Hematopoietic multipotent progenitor cell (in vitro differentiated cells): Measurements from ENCODE around the gene PTGIS. TPM values are rescaled to one million over a fixed set of nuclear protein-coding genes. Genes with fewer than 3 reads are reported as not detected.

ENCODE experiments used
- DNase-seq, 3 donors: peaks; one replicate each; pipeline ENCODE4 v3.0.0-alpha.2; 2011 to 2015; ENCODE audit warnings: low read depth in 2 of 3, low spot score in 2 of 3
- total RNA-seq: library from RNA; depleted of rRNA; stranded (reverse); fragments of >200 nt; gene quantifications from one replicate; pipeline ENCODE4 v1.2.3, GENCODE V29; 2012

PTGIS gene
- total RNA-seq, 1 donor, result not detected

DNA sequence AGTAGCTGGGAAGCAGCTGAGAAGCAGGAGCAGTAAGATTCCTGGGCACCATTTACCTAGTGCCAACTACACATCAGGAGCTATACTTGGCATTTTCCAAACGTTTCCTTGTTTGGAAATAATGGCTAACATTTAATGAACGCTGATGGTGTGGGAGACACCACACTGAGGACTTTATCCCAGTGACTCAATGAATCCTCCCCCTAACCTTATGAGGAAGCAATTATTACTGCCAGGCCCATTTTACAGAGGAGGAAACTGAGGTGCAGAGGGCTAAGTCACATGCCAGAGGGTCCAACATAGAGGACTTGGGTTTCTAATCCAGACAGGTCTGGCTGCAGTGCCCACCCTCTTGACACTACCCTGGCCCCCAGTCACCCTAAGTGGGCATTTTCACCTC, 6.1 kb downstream of the PTGIS start:
- DNase-seq, result no peak

DNA sequence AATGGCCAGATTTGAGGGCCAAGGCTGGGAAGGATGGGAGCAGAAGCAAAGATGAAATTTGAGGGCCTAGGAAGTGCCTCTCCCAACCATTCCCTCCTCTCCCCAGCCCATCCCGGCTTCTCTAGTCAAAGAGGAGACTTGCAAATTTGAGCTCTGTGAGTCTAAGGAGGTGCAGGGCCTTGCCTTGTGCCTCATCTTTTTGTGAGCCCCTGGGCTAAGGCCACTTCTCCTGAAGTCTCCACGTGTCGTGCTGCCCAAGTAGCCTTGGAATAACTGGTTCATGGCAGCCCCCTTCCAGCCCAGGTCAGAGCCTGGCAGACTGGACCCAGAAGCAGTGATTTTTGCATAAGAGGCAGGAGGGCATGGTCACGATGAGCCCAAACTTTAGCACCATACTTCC, 6.7 kb downstream of the PTGIS start:
- no peak for DNase-seq

DNA sequence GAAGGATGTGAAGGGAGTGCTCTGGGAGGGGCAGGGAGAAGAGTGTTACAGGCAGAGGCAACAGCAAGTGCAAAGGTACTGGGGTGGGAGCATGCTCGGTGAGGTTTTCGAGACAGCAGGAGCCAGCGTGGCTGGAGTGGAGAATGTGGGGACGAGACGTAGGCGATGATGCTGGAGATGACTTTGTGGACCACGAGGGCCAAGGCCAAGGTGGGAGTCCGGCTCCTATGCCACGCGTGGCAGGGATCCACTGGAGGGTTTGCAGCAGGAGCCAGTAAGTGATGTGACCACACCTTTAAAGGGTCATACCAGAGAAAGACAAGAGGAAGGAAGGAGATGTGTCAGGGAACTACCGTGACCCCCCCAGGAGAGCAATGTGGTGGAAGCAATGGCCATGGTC, 7.3 kb downstream of the PTGIS start:
- DNase-seq, result no peak

DNA sequence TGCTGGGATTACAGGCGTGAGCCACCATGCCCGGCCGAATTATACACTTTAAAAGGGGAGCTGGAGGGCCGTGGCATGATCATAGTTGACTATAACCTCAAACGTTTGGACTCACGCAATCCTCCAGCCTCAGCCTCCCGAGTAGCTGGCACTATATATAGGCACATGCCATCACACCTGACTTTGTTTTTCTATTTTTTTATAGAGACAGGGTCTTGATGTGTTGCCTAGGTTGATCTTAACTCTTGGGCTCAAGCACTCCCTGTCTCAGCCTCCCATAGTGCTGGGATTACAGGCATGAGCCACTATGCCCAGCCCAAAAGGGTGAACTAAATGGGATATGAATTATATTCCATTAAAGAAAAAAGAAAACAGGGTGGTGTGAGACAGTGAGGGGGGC, 7.8 kb downstream of the PTGIS start:
- DNase-seq, result no peak

DNA sequence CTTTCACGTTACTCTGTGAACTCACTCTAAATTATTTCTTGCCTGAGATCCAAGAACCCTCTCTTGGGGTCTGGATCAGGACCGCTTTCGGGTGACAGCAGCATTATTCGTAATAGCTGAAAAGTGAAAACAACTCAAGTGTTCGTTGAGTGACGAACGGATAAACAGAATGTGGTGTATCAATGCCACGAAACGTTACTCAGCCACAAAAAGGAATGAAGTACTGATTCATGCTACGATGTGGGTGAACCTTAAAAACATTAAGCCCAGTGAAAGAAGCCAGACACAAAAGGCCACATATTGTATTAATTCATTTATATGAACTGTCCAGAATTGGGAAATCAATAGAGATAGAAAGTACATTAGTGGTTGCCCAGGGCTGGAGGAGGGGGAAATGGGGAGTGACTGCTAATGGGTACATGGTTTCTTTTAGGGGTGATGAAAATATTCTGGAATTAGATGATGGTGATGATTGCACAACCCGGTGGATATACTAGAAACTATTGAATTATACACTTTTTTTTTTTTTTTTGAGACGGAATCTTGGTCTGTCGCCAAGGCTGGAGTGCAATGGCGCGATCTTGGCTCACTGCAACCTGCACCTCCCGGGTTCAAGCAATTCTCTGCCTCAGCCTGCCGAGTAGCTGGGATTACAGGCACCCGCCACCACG, 8.4 kb downstream of the PTGIS start:
- DNase-seq, result no peak

DNA sequence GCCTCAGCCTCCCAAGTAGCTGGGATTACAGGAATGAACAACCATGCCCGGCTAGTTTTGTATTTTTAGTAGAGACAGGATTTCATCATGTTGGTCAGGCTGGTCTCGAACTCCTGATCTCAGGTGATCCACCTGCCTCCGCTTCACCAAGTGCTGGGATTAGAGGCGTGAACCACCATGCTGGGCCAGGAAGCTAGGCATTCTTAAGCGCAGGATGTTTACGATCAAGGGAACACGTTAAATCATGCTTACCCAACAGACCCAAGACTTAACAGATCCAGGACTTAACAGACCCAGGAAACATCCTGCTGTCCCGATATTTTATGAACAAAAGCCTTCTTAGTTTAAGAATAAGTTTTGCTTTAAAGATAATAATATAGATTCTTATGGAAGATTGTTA, 9.1 kb downstream of the PTGIS start:
- DNase-seq, result no peak

DNA sequence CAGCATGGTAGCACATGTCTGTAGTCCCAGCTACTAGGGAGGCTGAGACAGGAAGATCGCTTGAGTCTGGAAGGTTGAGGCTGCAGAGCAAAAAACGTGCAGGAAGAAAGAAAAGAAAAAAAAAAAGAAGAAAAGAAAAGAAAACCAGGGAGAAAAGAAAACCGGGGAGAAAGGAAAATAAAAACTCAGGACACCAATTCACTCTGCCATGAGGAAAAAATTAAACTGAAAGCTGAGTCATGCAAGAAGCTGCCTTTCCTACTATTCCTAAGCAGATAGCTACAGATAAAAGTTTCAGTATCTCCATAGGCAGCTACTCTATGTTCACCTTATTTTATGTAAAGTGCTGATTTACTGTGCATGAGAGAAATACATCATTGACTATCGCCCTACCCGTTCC, 10.5 kb downstream of the PTGIS start:
- no peak for DNase-seq

DNA sequence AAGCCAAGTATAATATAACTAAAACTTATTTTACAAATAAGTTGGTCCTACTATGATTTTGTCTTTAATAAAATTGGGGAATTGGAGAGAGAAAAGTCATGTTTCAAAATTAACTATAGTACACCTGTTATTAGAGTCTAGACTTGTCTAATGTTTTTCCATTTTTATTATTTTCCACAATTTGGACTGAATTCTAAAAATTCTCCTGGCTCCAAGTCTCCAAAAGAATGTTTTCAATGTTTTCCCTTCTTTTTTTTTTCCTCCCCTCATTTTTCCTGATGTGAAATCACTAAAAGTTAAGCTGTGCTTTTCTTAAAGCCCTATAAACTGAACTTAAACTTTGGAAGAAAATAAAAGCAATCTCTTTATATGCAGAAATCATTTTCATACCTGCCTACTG, 11.3 kb downstream of the PTGIS start:
- no peak for DNase-seq

DNA sequence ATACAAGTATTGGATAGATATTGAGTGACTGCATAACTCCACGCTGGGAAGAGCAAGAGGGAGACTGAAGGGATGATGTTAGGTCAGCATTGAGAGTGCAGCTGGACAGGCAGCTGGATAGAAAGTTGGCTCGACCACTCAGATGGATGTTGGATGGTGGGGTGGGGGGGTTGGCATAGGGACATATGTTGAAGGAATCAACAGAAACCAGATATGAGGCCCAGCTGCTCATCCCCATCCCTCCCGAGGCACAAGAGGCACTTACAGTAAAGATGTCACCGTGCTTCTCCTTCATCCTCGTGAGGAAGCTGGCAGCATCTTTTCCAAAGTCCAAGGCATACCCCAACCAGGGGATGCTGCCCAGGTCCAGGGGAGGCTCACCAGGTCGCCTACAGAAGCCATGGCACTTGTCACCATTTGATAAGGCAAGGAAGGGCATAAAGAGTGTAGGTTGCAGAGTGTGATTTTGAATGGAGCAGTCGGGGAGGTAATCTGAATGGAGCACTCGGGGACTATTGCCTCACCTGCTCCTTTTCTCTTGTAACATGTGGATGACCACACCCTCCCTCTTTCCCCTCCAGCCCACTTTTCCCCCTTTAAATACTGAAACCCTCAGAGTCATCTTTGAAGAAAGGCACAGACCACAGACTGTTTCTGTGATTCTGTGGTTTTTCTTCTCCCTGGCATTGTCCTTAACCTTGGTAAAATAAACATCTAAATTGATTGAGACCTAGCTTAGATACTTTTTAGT, 18.0 kb downstream of the PTGIS start:
- no peak for DNase-seq

DNA sequence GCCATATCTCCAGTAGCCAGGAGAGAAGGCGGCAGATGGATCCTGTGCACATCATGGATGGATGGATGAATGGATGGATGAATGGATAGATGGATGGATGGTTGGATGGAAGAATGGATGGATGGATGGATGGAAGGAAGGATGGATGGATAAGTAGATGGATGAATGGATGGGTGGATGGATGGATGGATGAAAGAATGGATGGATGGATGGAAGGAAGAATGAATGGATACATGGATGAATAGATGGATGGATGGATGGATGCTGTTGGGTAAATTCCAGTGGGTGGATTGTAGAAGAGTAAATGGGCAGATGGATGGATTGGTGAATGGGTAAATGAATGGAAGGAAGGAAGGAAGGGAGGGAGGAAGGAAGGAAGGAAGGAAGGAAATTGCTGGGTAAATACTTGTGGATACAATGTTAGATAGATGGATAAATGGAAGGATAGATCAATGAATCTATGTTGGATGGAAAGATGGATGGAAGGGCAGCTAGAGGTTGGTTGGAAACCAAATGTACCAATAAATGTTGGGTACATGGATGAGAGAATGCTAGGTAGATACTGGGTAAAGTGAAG, 19.5 kb downstream of the PTGIS start:
- DNase-seq, result no peak

DNA sequence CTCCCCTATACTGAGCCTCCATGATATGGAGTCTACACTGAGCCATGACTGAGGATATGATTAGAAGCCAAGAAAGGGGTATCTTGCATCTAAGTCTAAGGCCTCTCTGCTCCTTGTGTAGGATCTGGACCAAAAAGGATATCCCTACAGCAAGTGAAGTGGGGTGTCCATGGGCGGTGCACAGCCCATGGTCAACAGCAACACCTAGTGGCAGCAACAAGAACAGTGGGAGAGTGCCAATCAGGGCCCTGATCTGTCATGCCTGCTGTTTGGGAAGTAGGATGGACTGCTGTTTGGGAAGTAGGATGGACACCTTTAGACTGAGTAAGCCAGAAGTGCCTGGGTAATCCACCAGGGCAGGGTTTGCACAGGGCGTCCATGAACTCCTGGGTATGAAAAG, 22.4 kb downstream of the PTGIS start:
- no peak for DNase-seq

DNA sequence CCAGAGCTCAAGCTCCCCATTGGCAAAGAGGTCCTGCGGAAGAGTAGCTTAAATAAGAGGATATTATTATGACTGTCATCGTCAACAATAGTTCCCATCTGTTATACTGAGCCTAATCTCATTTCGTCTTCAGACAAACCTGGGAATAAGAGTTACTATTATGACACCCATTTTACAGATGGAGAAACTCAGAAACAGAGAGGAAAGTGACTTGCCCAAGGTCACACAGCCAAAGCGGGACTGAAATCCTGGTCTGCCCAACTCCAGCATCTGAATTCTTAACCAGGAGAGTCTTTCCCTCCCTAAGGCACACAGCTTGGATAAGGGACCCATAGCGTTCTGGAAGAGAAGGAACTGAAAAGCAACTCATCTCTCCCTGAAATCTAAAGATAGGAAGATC, 23.4 kb downstream of the PTGIS start:
- no peak for DNase-seq

DNA sequence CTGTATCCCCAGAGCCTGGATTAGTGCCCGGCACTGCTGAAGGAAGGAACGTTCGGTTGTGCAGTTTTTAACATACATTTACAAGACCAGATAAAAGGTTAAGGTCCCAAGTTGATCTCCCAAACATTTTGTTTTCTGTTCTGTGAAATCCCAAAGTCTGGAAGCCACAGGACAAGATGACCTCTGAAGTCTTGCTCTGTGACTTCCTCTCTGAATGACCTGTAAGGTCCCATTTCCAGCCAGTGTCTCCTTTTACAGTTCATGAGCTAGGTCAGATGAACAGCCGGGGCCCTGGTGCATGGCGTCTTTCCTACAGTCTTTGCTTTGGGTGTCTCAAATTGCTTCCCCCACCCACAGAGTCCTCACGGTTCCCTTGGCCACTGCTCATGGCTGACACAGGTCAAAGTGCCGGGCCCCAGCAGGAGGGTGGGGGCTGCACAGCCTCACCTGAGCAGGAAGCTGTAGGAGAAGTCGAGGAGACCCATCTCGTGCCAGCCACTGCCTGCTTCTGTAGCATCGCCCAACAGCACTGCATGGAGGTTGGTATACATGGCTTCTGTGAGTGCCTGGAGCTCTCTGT, 24.0 kb downstream of the PTGIS start:
- no peak for DNase-seq

DNA sequence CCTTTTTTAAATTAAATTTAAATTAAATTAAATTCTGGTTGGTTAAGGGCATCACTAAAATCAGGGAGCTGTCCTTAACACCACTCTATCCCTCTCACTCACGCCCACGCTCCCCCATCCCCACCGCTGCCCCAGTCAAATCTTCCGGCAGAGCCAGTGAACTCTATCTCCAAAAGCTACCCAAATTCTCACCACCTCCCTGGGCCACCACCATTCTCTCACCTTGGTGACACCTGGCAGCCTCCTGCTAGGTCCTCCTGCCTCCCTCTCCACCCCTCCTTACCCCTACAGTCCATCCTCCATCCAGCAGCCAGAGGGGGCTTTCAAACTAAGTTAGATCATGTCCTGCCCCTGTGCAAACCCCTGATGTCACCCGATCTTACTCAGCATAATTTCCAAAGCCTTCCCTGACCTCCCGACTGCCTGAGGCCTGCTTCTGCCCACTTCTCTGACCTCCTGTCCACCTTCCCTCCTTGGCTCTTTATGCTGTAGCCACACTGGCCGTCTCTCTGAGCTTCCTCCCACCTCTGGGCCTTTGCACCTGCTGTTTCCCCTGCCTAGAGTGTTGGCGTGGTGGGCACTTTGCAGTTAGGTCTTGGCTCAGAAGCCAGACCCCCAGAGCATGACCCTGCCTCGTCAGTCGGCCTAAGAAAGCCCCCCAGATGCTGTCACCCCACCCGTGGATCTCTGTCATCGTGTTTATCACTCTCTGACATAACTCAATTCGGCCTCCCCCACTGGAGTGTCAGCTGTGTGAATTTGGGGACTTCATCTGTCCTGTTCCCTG, 24.7 kb downstream of the PTGIS start:
- no peak for DNase-seq

DNA sequence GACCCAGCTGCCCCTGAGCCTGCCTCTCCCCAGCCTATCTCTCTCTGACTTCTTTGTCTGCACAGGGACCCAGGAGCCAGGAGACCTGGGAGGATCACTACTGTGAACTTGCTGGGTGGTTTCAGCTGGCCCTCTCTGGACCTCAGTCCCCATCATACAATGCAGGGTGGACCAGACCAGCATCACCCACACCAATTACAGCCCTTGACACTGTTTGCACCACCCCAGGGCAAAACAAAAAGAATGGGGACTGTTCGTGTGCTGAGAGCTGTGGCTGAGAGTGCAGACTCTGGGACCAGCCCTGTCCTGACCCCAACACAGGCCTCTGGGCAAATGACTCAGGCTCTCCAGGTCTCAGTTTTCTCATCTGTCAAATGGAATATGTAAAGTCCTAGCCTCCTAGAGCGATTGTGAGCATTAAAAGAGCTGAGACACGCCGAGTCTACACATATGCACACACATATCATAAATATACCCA, 25.4 kb downstream of the PTGIS start:
- no peak for DNase-seq

DNA sequence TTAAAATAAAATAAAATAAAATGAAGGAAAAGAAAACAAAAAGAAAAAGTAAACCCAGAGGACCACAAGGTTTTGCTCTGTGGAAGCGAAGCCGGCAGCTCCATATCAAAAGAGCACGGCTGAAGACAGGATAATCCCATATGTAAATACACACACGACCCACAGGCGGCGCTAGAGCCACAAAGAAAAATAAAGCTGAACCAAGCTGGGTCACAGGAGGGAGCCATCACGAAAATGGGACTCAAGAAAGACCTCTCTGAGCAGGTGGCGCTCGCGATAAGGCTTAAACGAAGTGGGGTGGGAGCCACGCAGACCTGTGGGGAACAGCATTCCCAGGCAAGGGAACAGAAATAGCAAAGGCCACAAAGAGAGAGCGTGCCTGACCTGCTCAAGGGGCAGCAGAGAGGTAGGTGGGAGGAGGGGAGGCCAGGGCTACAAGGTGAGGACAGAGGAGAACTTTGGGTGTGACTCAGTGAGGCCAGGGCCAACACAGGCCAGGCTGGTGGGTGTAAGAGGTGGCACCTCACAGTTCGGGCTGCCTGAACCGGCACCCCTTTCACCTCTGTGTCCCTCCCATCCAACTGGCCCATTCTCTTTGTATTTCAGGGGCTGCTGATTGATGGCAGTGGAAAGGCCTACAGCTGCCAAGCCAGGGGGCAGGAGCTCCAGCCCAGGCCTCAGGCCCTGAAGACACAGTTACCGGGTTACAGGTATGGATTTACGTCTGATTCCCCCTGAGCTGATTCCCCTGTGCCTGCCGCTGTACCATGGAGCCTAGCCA, 26.0 kb downstream of the PTGIS start:
- peak; percentile 9 to 86 (median 73) for DNase-seq

DNA sequence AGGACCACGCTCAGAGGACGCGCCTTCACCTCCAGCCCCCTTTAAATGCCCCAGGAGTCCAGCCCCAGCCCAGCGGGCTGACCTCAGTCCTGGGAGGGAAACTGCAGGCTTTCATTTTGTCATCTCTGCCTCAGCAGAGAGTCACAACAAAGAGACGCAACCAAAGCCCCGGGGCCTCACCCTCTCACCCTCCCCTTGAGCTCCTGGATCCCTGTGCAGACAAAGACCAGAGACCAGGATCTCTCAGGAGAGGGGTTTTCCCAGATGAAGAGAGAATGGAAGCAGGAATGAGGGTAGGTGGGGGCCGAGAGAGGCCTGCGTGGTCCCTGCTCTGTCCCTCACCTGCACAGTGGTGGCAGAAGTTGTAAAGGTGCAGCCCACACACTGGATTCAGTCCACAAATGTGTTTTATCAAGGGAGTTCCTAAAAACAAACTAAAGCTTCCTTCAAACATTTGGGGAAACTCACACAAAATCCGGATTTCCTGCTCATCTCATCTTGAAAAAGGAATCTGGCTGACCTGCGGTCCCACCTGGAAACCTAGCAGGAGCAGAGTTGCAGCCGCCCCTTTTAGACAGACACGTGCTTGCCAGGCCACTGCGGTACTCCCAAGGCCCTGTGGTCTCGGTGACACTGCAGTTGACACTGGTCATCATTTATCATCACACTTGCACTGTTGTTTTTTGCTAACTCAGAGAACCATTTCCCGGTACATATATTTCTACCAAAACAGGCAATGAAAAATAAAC, 27.1 kb downstream of the PTGIS start:
- DNase-seq, result no peak

DNA sequence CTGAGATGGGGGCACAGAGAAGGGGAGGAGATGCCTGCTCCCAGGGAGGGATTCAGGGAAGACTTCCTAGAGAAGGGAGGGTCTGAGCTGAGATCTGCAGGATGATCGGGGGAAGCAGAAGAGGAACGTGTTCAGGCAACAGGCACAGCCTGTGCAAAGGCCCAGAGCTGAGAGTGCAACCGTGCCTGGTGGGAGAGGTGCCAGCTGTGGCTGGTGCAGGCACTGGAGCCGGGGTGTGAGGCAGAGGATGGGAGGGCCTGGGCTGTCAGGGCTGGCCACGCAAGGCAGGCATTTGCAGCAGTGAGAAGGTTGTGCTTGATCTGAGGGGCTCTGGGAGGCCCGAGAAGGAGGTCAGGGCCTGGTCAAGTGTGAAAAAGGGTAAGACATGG, 27.7 kb downstream of the PTGIS start:
- no peak for DNase-seq

DNA sequence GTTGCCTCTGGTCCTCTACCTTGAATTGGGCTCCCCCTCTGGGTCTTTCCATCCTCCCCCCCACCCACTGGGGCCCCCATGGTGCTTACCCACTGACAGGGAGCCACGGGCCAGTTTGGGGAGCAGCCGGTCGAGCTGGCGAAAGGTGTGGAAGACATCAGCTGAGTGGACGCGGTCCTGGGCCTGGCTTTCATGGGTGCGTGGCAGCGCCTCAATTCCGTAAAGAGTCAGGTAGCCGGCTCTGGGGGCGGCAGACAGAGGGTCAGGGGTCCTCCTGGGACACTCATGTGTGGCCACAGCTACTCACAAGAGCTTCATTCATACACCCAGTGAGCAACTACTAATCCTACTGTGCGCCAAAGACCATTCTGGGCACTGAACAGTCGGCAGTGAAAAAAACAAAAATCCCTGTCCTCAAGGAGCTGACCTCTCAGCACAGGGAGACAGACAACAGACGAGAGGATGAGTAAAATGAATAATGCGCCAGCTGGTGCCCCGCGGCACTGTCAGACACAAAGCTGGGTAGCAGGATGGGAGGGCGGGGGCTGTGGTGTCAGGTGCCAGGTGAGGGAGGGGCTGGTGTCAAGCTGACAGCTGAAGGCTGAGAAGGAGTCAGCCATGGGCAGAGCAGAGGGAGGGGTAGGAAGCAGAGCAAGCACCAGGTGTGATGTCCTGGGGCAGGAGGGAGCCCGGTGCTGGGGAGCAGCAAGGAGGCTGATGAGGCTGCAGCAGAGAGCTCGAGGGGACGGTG, 28.3 kb downstream of the PTGIS start:
- no peak for DNase-seq
